NOMO-1 treated with dmso at 0.1 percent for 144 hours (cell line): ENCODE data around the gene DCBLD2.
A peak's percentile ranks its signal among the peaks of the same experiment; 100 is the strongest.

Source experiments
- DNase-seq: peaks from one replicate; lab custom pipeline; 2025; ENCODE audit not compliant: unreplicated experiment; lab: John Stamatoyannopoulos, UW

The DCBLD2 gene

DNA sequence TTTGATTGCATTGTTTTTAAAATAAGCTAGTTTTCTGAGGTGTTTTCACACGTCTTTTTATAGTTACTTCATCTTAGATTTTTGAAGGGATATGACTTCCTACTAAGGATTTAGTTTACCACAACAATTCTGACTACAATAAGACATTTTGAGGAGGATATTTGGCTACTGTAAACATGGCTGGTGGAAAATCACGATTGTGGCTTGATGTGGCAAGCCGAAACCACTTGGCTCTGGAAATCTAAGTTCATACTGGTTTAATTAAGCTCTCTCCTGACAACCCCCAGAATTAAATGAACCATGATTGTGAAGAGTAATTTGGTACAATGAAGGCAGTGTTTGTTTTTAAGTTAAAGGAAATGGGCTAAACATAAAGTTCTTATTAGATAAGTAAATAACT is 107.5 kb downstream of the DCBLD2 start:
- DNase-seq = no peak

DNA sequence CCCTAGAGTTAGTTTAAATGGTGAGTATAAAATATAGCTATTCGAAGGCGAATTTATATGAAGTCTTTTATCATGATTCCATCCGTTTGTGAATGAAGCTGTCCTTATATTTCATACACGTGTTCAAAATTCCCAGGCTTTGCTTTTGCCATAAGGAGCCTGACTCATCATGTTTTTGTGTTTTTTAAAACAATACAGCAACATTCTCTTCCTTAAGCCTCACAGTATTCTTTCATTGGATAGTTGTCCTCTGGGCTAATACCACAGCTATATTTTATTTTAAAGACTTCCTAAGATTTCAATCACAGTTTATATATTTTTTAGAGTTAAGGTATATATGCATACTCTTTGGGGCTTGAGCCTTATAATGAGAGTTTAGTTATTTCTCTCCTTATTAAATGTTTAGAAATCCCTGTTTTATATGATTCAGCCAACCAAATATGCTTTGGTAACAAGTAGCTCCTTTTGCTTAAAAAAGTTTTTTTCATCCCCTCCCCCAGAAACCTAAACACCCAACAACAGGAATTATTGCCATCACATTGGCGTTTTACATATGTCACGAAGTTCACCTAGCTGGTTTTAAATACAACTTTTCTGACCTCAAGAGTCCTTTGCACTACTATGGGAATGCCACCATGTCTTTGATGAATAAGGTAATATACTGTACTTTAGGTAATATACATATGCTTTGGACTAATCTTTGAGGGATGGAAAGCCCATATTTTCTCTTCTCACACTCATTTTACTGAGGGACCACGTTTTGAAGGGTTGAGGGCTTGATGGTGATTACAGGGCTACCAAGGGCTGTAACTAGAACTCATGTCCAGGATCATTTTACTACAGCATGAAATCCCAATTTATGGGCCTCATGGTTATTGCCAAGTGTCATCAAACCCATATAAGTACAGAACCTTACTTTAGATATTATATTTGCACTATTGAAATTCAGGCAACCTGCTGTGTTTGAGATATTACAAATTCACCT is 109.9 kb downstream of the DCBLD2 start:
- DNase-seq = no peak

- DNase-seq = no peak
Observed at GRCh38 chr3:98788651-98789050, 112.8 kb downstream of the DCBLD2 start.

- no peak for DNase-seq
Observed at GRCh38 chr3:98787181-98787580, 114.3 kb downstream of the DCBLD2 start.

- peak; percentile 56 for DNase-seq
Observed at GRCh38 chr3:98786364-98787006, 115.0 kb downstream of the DCBLD2 start.

GRCh38 chr3:98784666-98785600 is 116.6 kb downstream of the DCBLD2 start:
- no peak for DNase-seq

DNA sequence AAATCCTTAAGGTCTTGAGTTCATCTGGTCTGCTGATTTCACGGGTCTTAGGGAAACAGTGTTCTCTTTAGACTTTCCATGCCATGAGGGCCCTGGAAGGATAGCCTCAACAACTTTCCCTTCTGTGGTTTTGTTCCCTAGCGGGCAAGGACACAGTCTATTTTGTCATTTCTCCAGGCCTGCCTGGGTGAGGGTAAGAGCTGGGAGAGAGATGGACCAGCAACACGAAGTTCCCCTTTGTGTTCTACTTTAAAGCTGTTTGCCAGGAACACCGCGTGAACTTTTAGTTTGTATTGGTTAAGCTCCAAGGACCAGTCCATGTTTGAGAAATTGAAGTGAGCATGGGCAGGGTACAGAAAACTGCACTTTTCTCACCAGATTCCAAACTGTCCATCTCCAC is 117.5 kb downstream of the DCBLD2 start:
- no peak for DNase-seq

GRCh38 chr3:98782824-98783500 is 118.5 kb downstream of the DCBLD2 start:
- no peak for DNase-seq

DNA sequence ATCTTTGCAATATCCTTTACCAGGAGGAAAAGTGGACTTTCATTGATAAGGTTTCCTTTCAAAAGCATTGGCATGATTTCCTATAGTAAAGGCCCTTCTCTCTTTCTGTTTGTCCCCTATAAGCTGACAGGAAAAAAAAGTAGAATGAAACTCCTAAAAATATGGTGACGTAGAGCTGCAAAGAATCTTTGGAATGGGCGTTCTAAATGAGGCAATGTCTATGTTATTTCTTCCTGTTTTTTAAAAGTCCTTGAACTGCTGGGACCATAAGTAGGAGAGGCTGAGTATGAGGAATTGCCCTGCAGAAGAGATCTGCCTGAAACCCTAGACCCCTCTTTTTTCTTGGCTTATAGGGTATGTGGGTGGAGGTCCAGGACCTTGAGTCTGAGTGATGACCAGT is 121.2 kb downstream of the DCBLD2 start:
- no peak for DNase-seq

- no peak for DNase-seq
Observed at GRCh38 chr3:98779541-98780335, 121.8 kb downstream of the DCBLD2 start.

GRCh38 chr3:98778852-98779413 is 122.6 kb downstream of the DCBLD2 start:
- DNase-seq = peak; percentile 33

DNA sequence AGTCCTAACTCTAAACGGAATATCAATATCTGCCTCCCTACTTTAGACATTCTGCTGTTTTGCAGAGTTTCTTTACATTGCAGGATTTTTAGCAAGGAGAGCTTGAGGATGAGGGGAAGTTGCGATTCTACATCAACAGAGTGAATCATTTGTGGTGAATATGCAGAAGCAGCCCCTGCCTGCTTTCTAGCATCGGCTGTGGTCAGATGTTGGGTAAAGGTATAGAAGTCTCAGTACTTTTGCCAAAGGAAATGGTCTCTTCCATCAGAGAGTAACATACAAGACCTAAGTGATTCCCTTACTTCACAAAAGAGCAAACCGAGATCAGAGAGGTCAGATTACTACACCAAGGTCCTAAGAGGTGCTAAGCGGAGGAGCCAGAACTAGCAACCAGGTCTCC is 123.1 kb downstream of the DCBLD2 start:
- peak; percentile 67 for DNase-seq

DNA sequence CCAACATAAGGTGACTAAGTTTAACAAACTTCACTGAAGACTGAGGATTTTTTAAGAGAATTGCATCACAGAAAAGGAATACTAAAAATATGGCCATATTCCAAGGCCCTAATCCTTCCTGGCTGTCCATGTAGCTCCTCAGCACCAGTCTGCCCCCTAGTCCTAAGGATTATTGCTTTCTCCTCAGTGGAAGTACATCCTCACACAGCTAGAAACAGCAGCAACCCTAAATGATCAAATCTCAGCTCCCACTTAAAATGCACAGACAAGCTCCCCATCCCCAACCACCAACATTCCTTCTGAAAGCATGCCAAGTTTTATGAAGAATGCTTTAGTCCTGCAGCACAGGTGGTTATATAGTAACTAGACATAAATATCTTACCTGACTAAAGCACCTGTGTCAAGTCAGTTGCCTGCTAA is 123.7 kb downstream of the DCBLD2 start:
- no peak for DNase-seq

- no peak for DNase-seq
Observed at GRCh38 chr3:98777286-98777685, 124.2 kb downstream of the DCBLD2 start.

DNA sequence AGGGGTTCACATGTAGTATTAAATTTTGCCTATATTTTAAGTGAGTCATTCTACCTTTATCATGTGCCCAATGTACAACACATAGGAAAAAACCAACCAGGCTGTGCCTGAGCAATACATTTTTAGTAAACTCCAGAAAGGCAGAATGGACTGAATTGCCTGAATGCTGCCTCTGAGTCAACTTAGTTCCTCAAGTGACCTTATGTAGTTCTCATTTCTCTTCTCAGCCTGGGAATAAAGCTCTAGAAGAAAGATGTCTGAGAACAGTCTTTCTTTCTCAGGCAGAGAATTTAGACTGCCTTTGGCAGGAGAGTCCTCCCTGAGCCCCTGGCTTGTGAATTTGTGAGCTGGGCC is 125.4 kb downstream of the DCBLD2 start:
- DNase-seq = no peak

- no peak for DNase-seq
Observed at GRCh38 chr3:98775459-98776139, 125.9 kb downstream of the DCBLD2 start.

DNA sequence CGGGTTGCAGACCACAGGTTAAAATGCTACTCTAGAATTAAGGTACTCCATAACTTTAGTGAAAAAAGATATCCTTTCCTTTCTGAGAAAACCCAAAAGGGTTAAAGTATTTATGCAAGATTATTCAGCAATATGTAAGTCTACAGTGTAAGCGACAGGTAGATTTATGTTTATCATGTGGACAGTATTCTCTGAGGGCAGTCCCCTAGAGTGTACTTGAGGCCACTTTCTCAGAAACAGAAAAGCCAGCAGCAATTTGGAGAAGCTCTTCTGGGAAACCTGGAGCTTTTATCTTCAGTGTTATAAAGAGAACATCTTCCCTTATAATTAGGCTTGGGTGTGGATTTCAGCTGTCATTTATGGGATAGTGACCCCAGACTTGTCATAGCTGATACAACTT is 129.5 kb downstream of the DCBLD2 start:
- DNase-seq = no peak

DNA sequence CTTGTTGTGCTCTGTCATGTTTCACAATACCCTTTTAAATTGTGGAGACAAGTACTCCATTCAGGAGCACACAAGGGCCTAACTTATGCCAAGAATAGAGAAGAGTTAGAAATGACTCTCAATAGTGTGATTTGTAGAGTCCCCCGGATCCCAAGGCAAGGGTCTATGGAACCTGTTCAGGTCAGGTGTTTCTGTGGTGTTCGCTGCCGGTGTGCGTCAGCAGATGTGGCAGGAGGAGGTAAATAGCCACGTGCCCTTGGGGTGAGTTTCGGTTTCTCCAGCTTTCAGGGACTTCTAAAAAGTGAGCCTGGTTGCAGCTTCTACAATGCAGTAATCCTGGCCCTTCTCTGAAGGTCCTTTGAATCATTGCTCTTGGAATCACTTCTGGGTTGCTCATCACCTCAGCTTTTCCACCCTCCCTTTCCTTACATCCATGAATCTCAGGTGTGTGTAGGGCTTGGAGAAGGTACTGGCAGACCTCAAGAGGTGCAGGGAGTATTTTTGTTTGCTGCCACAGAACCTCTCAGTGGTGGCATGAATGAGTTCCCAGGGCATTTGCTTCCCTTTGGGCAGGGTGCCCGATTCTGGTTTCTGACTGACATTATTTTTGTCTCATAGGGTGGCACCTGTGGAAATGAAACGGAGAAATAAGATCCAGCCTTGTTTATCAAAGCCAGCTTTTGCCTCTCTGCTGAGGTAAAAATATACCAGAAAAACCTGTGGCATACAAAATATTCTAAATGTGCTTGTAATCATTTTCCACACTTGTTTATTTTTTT is 131.0 kb downstream of the DCBLD2 start:
- no peak for DNase-seq
